OCI-LY3 (cell line): Measurements from ENCODE around the gene DCTN3.

Experiments used
- H2AFZ ChIP-seq: fragments of 200-600, 300-600 bp; shearing (Covaris generic); 2 replicates; pipeline ENCODE4 v1.6.0; 2014; ENCODE audit warnings: antibody characterized with exemption, low read depth, low read length
- H3K27ac ChIP-seq: fragments of 200-600, 300-600 bp; sonication (generic); 2 replicates; pipeline ENCODE4 v1.5.1; 2014; ENCODE audit warnings: mild to moderate bottlenecking, low read length, moderate library complexity, mixed read lengths
- H3K27me3 ChIP-seq: fragments of 200-600, 300-600 bp; sonication (generic); 2 replicates; pipeline ENCODE4 v1.6.1; 2014; ENCODE audit warnings: low read depth, low read length, mixed read lengths
- H3K36me3 ChIP-seq: fragments of 200-600, 300-600 bp; sonication (generic); replicated peaks from 2 replicates; pipeline ENCODE3; 2014; ENCODE audit warnings: low read depth, low read length, mixed read lengths
- H3K4me1 ChIP-seq: fragments of 300-600, 200-600 bp; sonication (generic); 2 replicates; pipeline ENCODE4 v1.6.1; 2014; ENCODE audit warnings: low read length, mixed read lengths
- H3K4me2 ChIP-seq: fragments of 200-600, 300-600 bp; sonication (generic); 2 replicates; pipeline ENCODE4 v1.6.1; 2014; ENCODE audit warnings: low read length, mixed read lengths
- H3K4me3 ChIP-seq: fragments of 300-600, 200-600 bp; sonication (generic); 2 replicates; pipeline ENCODE4 v1.5.1; 2014; ENCODE audit warnings: antibody characterized with exemption, mild to moderate bottlenecking, low read length, moderate library complexity
- H3K79me2 ChIP-seq: fragments of 300-600, 200-600 bp; shearing (Covaris generic); 2 replicates; pipeline ENCODE4 v1.6.1; 2014; ENCODE audit warnings: mild to moderate bottlenecking, low read length, mixed read lengths
- H3K9ac ChIP-seq: fragments of 300-600, 200-600 bp; shearing (Covaris generic); 2 replicates; pipeline ENCODE4 v1.6.0; 2014; ENCODE audit warnings: mild to moderate bottlenecking, low read length, moderate library complexity
- H3K9me3 ChIP-seq: fragments of 200-600, 300-600 bp; shearing (Covaris generic); 2 replicates; pipeline ENCODE4 v1.6.1; 2014; ENCODE audit warnings: low read length, mixed read lengths; ENCODE audit not compliant: insufficient read depth
- H4K20me1 ChIP-seq: fragments of 200-600, 300-600 bp; sonication (generic); 2 replicates; pipeline ENCODE4 v1.6.1; 2016; ENCODE audit warnings: low read length, mixed read lengths; ENCODE audit not compliant: insufficient read depth
- EZH2phosphoT487 ChIP-seq: fragments of 200-600 bp; shearing (Covaris generic); IDR thresholded peaks from 2 replicates; pipeline ENCODE4 v1.6.1; 2018; ENCODE audit warnings: antibody characterized with exemption, mixed run types, low read depth
- TF ChIP-seq, protein P1 (sequence below): fragments of 200-600, 300-600 bp; sonication (generic); IDR thresholded peaks from 2 replicates; pipeline ENCODE4 v1.5.1; 2014; ENCODE audit warnings: antibody characterized with exemption, low read length, low read depth

Gene DCTN3

DNA sequence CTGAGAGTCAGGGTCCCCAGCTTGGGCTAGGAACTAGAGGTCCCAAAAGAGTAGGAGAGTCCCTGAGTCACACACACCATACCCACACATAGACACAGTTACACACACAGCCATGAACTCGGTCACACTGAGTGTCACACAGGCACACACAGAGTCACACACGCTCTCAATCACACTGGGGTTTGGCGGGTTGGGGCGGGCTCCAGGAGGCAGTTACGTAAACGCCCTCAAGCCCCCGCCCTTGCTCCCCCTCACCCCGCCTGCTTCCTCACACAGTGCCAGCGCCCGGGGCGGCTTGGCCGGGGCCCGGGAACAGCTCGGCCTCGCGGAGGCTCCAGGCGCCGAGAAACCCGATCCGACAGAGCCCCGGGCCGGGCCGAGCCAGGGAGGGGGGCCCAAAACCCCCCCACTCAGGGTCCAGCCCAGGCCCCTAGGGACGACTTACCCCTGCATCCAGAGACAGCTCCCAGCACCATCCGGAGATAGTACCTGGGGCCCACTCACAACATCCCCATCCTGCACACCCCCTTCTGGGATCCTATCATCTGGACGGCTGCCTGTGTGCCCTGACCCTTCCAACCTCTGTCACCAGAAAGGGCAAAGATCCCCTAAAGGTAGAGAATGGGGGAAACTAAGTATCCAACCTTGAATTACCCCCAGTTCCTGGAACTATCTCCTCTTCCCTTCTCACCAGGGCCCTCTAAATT, 27.2 kb downstream of the DCTN3 start:
- Histone ChIP-seq H3K9ac (peak overlapping the region; percentile 14; the same call in 1 of the 2 replicates), H3K36me3 (no peaks in the 10 kb centered on the region), H3K4me3 (peak overlapping the region; percentile 22; the same call in 1 of the 2 replicates), H3K27ac (no peak overlapping the region), H3K4me1 (peaks cover 28% of the 10 kb centered on the region), H3K4me2 (peak overlapping the region; percentile 55), H2AFZ (peak overlapping the region; percentile 55; the same call in 1 of the 2 replicates), H4K20me1 (no peaks in the 10 kb centered on the region), H3K27me3 (no peaks in the 10 kb centered on the region; the same call in 1 of the 2 replicates), H3K79me2 (no peaks in the 10 kb centered on the region), H3K9me3 (no peaks in the 10 kb centered on the region)
- TF ChIP-seq, protein P1, sequence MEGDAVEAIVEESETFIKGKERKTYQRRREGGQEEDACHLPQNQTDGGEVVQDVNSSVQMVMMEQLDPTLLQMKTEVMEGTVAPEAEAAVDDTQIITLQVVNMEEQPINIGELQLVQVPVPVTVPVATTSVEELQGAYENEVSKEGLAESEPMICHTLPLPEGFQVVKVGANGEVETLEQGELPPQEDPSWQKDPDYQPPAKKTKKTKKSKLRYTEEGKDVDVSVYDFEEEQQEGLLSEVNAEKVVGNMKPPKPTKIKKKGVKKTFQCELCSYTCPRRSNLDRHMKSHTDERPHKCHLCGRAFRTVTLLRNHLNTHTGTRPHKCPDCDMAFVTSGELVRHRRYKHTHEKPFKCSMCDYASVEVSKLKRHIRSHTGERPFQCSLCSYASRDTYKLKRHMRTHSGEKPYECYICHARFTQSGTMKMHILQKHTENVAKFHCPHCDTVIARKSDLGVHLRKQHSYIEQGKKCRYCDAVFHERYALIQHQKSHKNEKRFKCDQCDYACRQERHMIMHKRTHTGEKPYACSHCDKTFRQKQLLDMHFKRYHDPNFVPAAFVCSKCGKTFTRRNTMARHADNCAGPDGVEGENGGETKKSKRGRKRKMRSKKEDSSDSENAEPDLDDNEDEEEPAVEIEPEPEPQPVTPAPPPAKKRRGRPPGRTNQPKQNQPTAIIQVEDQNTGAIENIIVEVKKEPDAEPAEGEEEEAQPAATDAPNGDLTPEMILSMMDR: no peak
- no peak for TF ChIP-seq EZH2phosphoT487

- H3K9ac ChIP-seq: 0 out of 2 replicates have a peak overlapping the region, but pooled peaks have one; percentile 3
- no peaks in the 10 kb centered on the region for H4K20me1 ChIP-seq
- H3K9me3 ChIP-seq: no peaks in the 10 kb centered on the region
- no peak overlapping the region; the same call in 1 of the 2 replicates for H2AFZ ChIP-seq
- no peak overlapping the region for H3K27ac ChIP-seq
- TF ChIP-seq, protein P1: no peak
- TF ChIP-seq EZH2phosphoT487: no peak
- H3K27me3 ChIP-seq: no peaks in the 10 kb centered on the region
- H3K4me2 ChIP-seq: peak overlapping the region; percentile 55
- H3K4me3 ChIP-seq: peak overlapping the region; percentile 22; the same call in 1 of the 2 replicates
- H3K4me1 ChIP-seq: peaks cover 36% of the 10 kb centered on the region
- H3K79me2 ChIP-seq: no peaks in the 10 kb centered on the region
- no peaks in the 10 kb centered on the region for H3K36me3 ChIP-seq
Measured at GRCh38 chr9:34591917-34592866, 28.1 kb downstream of the DCTN3 start.

DNA sequence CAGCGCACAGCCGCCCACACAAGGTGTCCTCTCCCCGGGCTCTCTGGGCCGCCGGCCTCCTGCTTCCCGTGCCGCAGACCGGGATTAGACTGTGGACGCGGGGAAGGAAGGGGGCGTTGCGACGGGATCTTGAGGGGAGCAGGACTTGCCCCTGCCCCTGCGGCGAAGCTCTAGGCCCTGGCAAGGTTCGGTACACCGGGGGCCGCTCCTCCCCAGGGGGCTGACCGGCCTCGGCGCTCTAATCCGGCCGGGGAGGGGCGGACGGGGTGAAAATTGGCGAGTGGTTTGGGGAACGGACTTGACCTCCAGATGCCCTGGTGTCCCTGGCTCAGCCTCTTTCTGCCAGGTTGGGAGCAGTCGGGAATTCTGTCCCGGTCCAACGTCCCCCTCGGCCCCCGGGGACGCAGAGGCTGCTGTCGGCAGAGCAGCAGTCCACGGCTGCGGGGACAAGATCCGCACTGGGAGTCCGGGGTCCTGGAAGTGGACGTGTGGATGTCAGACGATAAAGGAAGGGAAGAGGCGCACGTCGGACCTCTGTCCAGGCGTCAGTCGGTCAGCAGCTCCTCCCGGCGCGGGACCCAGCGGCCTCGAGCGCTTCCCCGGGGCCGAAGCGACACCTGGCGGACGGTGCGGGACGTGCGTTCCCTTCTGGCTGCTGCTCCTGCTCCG, 28.9 kb downstream of the DCTN3 start:
- Histone ChIP-seq H3K79me2 (no peaks in the 10 kb centered on the region), H3K27me3 (peaks cover 7% of the 10 kb centered on the region; the same call in 1 of the 2 replicates), H3K27ac (no peak overlapping the region), H2AFZ (no peak overlapping the region), H4K20me1 (no peaks in the 10 kb centered on the region), H3K9ac (no peak overlapping the region), H3K4me1 (peaks cover 44% of the 10 kb centered on the region), H3K4me2 (peak overlapping the region; percentile 55), H3K4me3 (no peak overlapping the region), H3K36me3 (no peaks in the 10 kb centered on the region), H3K9me3 (no peaks in the 10 kb centered on the region)
- TF ChIP-seq, protein P1: peak; percentile 78
- no peak for TF ChIP-seq EZH2phosphoT487
